NCI-H748 (cell line): ENCODE data around the gene ITGA3.

Source experiments
- DNase-seq: peaks from one replicate; lab custom pipeline; 2025; ENCODE audit not compliant: unreplicated experiment; lab: John Stamatoyannopoulos, UW

Gene ITGA3

DNA sequence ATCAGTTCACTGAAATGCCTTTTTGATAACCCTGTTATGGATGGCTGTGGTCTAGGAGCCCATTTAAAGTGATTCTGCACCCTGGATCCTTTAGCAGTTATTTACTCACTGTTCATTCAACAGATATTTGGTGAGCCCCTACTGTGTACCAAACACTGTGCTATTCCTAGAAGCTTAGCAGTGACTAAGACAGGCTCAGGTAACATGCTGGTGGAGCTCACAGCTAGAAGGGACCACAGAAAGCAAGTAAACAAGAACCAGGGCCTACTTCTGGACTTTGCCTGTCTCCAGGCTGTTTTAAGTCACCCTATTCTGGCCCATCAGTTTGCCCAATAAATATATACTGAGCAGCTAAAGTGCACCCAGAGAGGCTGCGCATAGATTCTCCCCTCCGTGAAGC lies 11.1 kb downstream of the ITGA3 start:
- no peak for DNase-seq

DNA sequence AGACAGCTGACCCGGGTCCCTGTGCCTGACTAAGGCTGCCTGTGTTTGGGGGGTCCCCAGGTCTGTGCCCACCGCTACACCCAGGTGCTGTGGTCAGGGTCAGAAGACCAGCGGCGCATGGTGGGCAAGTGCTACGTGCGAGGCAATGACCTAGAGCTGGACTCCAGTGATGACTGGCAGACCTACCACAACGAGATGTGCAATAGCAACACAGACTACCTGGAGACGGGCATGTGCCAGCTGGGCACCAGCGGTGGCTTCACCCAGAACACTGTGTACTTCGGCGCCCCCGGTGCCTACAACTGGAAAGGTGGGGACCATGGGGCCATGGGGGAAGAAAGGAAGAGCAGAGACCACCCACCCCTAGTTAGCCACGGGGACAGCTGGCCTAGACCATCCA lies 12.1 kb downstream of the ITGA3 start:
- no peak for DNase-seq

DNA sequence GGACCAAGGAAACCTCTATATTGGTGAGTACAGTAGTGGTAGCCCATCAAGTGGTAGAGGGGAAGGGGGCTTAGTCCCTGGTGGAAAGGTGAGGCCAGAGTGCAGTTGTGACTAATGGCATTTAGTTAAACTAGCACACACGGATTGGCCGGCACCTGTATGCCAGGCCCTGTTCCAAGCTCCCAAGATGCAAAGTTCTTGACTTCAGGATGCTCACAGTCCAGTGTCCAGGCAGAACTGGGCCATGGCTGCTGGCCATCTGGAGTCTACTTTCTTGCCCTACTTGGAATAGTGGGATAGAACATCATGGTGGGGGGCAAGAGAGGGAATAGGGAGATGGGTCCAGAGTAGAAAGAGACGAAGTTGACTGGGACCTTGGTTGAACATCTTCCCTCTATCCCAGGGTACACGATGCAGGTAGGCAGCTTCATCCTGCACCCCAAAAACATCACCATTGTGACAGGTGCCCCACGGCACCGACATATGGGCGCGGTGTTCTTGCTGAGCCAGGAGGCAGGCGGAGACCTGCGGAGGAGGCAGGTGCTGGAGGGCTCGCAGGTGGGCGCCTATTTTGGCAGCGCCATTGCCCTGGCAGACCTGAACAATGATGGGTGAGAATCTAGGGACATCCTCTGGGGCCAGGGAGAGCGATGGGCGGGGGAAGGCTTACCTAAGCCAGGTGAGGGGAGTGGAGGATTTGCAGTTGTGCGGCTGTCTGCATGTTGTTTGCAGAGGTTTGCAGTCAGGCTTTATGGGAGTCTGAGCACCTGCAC lies 15.2 kb downstream of the ITGA3 start:
- no peak for DNase-seq

DNA sequence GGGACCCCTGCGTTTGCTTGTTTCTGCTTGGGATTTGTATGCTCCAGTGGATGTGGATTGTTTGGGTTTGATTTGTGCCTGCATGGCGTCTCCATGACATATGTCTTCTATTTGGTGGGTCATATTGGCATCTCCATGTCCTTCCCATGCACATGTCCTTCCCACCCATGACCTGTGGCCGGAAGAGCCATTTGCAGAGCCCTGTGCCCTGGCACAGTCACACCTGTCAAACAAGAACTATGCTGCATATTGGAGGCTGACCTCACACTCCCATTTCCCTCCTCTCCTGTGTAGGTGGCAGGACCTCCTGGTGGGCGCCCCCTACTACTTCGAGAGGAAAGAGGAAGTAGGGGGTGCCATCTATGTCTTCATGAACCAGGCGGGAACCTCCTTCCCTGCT lies 15.8 kb downstream of the ITGA3 start:
- DNase-seq, result no peak

DNA sequence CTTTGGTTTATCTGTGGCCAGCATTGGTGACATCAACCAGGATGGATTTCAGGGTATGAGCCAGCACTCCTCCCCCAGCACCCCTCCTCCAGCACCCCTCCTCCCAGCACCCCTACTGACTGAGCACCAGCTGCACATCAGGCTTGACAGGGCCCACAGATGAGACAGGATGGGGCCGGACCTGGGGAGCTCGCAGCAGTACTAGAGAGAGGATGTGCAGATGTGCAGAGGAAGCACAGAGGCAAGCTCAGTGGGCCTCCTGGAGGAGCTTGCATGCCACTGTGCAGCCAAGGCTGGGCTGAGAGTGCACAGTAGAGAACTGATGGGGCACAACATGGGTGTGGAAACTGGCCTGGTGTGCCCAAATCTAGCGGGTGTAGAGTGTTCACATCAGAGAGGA lies 16.2 kb downstream of the ITGA3 start:
- DNase-seq, result no peak

DNA sequence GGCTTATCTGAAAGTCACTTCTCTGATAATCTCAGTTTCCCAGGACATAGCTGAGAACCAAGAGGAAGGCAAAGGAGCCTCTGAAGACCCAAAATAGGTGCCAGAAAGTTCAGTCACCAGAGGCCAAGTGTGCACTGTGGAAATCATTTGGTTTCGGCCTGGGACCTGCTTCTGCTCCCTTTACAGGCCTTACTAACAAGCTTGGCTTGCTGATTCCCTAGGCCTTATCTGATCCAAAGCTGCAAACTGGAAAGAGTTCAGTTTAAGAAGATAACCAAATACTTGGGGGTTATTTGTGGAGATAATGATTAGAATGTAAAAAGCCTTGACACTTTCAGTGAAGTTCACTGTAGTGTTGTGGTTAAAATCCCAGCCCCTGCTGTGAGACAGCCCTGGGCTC lies 17.0 kb downstream of the ITGA3 start:
- no peak for DNase-seq

GRCh38 chr17:50074227-50074626 lies 18.3 kb downstream of the ITGA3 start:
- DNase-seq, result no peak

- DNase-seq, result no peak
These were observed 19.6 kb downstream of the ITGA3 start for GRCh38 chr17:50075446-50076032.

GRCh38 chr17:50076221-50076590 lies 20.3 kb downstream of the ITGA3 start:
- DNase-seq, result no peak

DNA sequence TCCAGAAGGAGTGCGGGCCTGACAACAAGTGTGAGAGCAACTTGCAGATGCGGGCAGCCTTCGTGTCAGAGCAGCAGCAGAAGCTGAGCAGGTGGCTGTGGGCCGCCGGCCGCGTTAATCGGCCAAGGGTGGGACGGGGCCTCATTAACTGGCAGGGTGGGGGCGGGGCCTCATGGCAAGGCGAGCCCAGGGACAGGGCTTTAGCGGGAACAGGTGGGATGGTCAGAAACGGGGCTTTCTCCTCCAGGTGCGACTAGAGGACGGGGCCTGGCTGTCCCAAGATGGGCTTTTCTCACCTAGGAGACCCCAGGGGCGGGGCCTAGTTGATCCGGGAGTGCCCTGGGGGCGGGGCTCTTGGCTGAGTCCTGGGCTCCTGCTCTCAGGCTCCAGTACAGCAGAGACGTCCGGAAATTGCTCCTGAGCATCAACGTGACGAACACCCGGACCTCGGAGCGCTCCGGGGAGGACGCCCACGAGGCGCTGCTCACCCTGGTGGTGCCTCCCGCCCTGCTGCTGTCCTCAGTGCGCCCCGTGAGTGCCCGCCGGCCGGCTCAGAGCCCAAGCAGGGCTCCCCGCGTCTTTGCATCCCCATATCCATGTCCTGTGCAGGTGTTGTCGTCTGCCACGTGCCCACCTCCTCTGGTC lies 20.8 kb downstream of the ITGA3 start:
- DNase-seq, result peak; percentile 64

DNA sequence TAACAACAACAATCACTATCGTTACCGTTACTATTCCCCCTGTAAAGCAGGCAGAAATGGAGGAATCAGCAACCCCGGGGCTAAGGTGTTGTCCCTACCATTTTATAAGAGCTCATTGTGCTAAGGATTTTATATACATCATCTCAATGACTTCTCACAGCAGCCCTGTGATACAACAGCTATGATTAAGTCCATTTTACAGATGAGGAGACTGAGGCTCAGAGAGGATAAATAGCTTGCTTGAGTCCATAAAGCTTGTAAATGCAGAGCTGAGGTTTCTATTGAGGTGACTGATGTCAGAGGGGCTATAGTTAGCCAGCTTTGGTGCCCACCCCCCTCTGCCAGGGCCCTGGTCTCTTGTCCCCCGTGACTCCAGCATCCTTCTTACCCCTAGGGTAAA lies 22.5 kb downstream of the ITGA3 start:
- DNase-seq, result no peak

DNA sequence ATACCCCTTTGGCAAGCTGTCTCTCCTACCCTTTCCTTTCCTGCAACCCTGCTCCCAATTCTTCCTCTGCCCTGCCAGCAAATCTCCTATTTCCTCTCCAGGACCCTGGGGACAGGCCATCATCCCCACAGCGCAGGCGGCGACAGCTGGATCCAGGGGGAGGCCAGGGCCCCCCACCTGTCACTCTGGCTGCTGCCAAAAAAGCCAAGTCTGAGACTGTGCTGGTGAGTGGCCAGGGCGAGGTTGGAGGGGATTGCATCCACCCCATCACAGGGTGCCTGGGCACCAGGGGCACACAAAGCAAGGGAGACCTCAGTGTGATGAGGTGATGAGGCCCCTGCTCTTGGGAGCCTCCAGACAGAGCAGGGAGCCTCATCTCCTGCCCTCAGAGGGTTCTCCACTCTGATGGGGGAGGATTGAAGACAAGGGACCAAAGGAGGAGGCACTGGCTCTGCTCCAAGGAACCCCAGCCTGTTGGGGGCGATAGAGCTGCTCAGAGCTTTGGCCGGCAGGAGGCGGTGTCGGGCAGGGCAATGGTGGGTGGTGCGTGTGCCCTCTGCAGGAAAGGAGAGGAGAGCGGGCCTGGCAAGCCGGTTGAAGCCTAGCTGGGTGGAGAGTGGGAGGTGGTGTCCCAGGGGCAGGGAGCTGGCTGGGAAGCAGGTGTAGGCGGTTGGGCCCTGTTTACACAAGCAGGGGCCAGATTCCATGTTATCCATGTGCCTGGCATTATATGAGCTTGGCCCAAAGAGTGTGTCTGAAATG lies 23.6 kb downstream of the ITGA3 start:
- DNase-seq, result no peak

GRCh38 chr17:50080096-50080480 lies 24.2 kb downstream of the ITGA3 start:
- no peak for DNase-seq

DNA sequence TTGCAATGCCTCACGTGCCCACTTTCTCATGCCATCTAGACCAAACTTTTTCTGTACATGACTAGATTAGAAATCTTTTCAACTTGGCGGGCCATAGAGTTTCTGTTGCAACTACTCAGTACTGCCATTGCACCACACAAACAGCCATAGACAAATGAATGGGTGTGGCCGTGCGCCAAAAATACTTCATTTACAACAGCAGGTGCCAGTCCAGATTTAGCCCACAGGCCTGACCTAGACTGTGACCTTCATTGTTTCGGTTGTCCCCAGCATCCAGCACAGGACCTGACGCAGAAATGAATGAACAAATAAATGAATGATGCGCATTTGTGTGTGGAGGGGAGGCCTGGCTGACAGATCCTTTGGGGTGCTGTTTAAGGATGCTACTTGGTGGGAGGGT lies 24.9 kb downstream of the ITGA3 start:
- DNase-seq, result no peak

DNA sequence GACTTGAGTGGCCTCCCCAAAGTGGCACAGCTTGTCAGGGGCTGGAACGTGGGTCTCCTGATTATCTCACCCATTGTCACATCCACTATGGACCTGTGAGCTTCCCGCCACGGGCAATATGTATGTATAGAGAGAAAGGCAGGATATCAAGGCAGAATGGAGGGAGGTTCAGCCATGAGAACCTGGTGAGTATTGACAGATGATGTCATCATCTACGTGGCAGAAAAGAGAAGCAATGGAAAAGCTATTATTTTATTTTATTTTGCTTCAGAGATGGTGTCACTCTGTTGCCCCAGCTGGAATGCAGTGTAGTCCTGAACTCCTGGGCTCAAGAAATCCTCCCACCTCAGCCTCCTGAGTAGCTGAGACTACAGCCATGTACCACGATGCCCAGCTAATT lies 25.8 kb downstream of the ITGA3 start:
- no peak for DNase-seq

GRCh38 chr17:50087246-50087911 lies 31.5 kb downstream of the ITGA3 start:
- peak; percentile 70 for DNase-seq

- DNase-seq, result no peak
These were observed 32.0 kb downstream of the ITGA3 start for GRCh38 chr17:50087912-50088405.

DNA sequence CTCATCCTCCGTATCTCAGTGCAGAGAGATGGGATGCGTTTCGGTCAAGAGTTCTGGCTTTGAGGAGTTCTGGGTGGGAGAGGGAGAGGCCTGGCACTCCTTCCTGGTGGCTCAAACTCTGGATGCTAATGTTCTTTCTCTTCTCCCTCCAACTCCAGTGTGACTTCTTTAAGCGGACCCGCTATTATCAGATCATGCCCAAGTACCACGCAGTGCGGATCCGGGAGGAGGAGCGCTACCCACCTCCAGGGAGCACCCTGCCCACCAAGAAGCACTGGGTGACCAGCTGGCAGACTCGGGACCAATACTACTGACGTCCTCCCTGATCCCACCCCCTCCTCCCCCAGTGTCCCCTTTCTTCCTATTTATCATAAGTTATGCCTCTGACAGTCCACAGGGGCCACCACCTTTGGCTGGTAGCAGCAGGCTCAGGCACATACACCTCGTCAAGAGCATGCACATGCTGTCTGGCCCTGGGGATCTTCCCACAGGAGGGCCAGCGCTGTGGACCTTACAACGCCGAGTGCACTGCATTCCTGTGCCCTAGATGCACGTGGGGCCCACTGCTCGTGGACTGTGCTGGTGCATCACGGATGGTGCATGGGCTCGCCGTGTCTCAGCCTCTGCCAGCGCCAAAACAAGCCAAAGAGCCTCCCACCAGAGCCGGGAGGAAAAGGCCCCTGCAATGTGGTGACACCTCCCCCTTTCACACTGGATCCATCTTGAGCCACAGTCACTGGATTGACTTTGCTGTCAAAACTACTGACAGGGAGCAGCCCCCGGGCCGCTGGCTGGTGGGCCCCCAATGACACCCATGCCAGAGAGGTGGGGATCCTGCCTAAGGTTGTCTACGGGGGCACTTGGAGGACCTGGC lies 33.3 kb downstream of the ITGA3 start:
- no peak for DNase-seq

DNA sequence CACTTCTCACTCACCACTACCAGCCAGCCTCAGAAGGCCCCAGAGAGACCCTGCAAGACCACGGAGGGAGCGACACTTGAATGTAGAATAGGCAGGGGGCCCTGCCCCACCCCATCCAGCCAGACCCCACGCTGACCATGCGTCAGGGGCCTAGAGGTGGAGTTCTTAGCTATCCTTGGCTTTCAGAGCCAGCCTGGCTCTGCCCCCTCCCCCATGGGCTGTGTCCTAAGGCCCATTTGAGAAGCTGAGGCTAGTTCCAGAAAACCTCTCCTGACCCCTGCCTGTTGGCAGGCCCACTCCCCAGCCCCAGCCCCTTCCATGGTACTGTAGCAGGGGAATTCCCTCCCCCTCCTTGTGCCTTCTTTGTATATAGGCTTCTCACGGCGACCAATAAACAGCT lies 34.2 kb downstream of the ITGA3 start:
- no peak for DNase-seq
